Measurements from ENCODE around the gene RPAP3.

The RPAP3 gene

GRCh38 chr12:47732504-47732903 is 26.7 kb upstream of the RPAP3 start:
- Histone ChIP-seq H3K9me3 (ENCODE audit: control insufficient read depth, low read length) (no peaks in the 10 kb centered on the region), H3K4me3 (ENCODE audit: extremely low read depth, insufficient read depth, low read length, poor library complexity, severe bottlenecking) (no peak overlapping the region), H3K4me1 (ENCODE audit: control insufficient read depth, insufficient read depth, low read length, poor library complexity, severe bottlenecking) (peaks cover 12% of the 10 kb centered on the region), H3K27ac (ENCODE audit: low read depth, low read length, severe bottlenecking) (no peak overlapping the region), H3K36me3 (ENCODE audit: control insufficient read depth, insufficient read depth, low read length) (no peaks in the 10 kb centered on the region)
- WGBS, 2 experiments (ENCODE audit: insufficient coverage in 2 of 2), result 79% methylated on average over 2 of the region's 2 CpGs; no CpG with 5 or more reads in 1 of the 2 experiments

- Histone ChIP-seq H3K4me1 (ENCODE audit: control insufficient read depth, insufficient read depth, low read length, poor library complexity, severe bottlenecking) (peaks cover 12% of the 10 kb centered on the region), H3K36me3 (ENCODE audit: control insufficient read depth, insufficient read depth, low read length) (no peaks in the 10 kb centered on the region), H3K27ac (ENCODE audit: low read depth, low read length, severe bottlenecking) (no peak overlapping the region), H3K4me3 (ENCODE audit: extremely low read depth, insufficient read depth, low read length, poor library complexity, severe bottlenecking) (no peak overlapping the region), H3K9me3 (ENCODE audit: control insufficient read depth, low read length) (no peaks in the 10 kb centered on the region)
- WGBS, 2 experiments (ENCODE audit: insufficient coverage in 2 of 2), result 93 to 94% methylated on average over 3 to 5 of the region's 5 CpGs
Observed at GRCh38 chr12:47731723-47732122, 25.9 kb upstream of the RPAP3 start.

- Histone ChIP-seq H3K4me1 (ENCODE audit: control insufficient read depth, insufficient read depth, low read length, poor library complexity, severe bottlenecking) (peaks cover 13% of the 10 kb centered on the region), H3K4me3 (ENCODE audit: extremely low read depth, insufficient read depth, low read length, poor library complexity, severe bottlenecking) (no peak overlapping the region), H3K27ac (ENCODE audit: low read depth, low read length, severe bottlenecking) (no peak overlapping the region), H3K9me3 (ENCODE audit: control insufficient read depth, low read length) (no peaks in the 10 kb centered on the region), H3K36me3 (ENCODE audit: control insufficient read depth, insufficient read depth, low read length) (no peaks in the 10 kb centered on the region)
- WGBS, 2 experiments (ENCODE audit: insufficient coverage in 2 of 2), result 96 to 97% methylated on average over 7 of the region's 8 CpGs
Observed at GRCh38 chr12:47730341-47730744, 24.5 kb upstream of the RPAP3 start.

GRCh38 chr12:47729233-47729632 is 23.4 kb upstream of the RPAP3 start:
- Histone ChIP-seq H3K4me3 (ENCODE audit: extremely low read depth, insufficient read depth, low read length, poor library complexity, severe bottlenecking) (no peak overlapping the region), H3K4me1 (ENCODE audit: control insufficient read depth, insufficient read depth, low read length, poor library complexity, severe bottlenecking) (peaks cover 6% of the 10 kb centered on the region), H3K36me3 (ENCODE audit: control insufficient read depth, insufficient read depth, low read length) (no peaks in the 10 kb centered on the region), H3K9me3 (ENCODE audit: control insufficient read depth, low read length) (no peaks in the 10 kb centered on the region), H3K27ac (ENCODE audit: low read depth, low read length, severe bottlenecking) (no peak overlapping the region)
- WGBS, 2 experiments (ENCODE audit: insufficient coverage in 2 of 2), result 89% methylated on average over 2 of the region's 3 CpGs; no CpG with 5 or more reads in 1 of the 2 experiments

DNA sequence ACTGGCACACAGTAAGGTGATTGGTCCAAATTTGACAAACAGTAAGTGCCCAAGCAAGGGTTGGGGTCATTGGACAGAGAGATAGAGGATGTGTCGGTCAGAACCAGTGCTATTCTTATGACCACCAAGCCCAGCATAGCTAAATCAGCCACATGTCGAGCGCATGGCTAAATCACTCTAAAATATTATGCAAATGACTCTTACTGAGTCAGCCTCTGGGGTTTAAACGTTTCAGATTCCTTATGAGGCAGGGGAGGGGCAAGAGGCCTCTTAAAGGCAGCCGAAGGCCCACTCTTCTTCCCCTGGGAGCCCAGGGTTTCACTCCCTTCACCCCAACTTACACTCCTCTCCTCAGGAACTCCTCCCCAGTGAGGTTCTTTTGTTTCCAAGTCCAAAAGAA is 20.1 kb upstream of the RPAP3 start:
- no peaks in the 10 kb centered on the region for H3K9me3 ChIP-seq (ENCODE audit: control insufficient read depth, low read length)
- 71 to 83% methylated on average over 1 to 3 of the region's 5 CpGs for WGBS, 2 experiments (ENCODE audit: insufficient coverage in 2 of 2)
- no peak overlapping the region for H3K27ac ChIP-seq (ENCODE audit: low read depth, low read length, severe bottlenecking)
- peaks cover 6% of the 10 kb centered on the region for H3K4me1 ChIP-seq (ENCODE audit: control insufficient read depth, insufficient read depth, low read length, poor library complexity, severe bottlenecking)
- no peaks in the 10 kb centered on the region for H3K36me3 ChIP-seq (ENCODE audit: control insufficient read depth, insufficient read depth, low read length)
- no peak overlapping the region for H3K4me3 ChIP-seq (ENCODE audit: extremely low read depth, insufficient read depth, low read length, poor library complexity, severe bottlenecking)

DNA sequence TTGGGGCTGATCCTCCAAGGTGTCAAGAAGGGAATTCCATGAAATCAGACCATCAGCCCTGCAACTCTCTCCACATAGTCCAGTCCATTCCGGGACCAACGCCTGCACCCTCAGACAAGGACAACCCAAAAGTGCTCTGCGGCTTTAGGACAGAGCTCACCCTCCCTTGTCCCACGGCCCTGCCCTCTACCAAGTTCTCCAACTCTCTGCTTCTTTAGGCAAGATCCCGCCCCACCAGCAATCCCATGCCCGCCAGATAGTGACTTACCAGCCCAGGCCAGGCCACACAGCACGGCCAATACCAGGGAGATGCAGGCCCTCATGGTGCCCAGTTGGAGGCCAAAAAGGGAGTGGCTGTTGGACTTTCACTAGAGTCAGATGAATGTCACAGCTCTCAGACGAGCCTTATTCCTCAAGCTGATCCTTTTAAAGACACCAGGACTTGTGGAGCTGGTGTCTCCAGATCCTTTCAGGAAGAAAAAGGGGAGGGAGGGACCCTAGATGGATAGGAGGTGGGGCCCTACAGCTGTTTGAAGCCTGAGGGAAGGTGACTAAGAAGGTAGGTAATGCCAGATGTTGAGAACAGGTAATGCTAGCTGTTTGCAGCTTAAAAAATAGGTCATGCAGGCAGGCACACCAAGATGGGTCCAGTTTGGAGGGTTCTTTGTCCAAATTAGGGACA is 19.4 kb upstream of the RPAP3 start, which contains the start of gene ENDOU:
Gene ENDOU (minus strand): TSS at position 400 of the 682 bp plus-strand sequence. CDS start 77 bp downstream, at position 323.
- WGBS, 2 experiments (ENCODE audit: insufficient coverage in 2 of 2), result 87 to 92% methylated on average over 6 of the region's 8 CpGs
- Histone ChIP-seq H3K4me3 (ENCODE audit: extremely low read depth, insufficient read depth, low read length, poor library complexity, severe bottlenecking) (no peak within 1 kb of the TSS), H3K9me3 (ENCODE audit: control insufficient read depth, low read length) (no peaks in the 10 kb centered on the region), H3K4me1 (ENCODE audit: control insufficient read depth, insufficient read depth, low read length, poor library complexity, severe bottlenecking) (peaks cover 6% of the 10 kb centered on the region), H3K27ac (ENCODE audit: low read depth, low read length, severe bottlenecking) (no peak within 1 kb of the TSS), H3K36me3 (ENCODE audit: control insufficient read depth, insufficient read depth, low read length) (no peaks in the 10 kb centered on the region)

DNA sequence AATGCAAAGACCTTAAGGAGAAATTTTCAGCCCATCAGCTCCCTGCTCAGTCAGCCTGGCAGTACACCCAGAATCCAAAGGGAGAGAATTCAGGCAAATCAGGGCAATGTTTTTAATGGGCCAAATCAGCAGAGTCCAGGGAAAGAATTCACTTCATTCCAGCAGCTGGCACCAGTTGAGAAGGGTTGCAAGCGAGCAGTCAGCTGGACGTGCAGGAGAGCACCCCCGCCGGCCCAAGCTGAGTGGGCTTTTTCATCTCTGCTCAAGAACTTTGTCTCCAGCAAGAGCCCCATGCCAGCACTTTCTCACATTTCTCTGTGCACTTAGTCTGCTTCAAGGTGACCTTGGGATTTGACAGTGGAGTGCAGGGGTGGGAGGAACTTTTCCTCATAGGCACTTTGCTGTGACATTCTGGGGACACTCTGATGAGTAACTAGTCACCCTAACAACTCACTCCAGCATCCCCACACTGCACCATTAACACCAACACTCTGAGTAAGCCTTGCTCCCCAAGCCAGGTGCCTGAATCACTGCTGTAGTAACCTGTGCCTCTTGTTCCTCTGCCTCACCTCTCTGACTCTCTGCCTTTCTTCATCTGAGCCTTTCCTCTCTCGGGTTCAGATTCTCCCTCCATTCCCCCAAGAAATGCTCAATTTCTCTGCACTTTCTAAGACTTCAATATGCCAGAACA is 17.3 kb upstream of the RPAP3 start:
- no peak overlapping the region for H3K4me3 ChIP-seq (ENCODE audit: extremely low read depth, insufficient read depth, low read length, poor library complexity, severe bottlenecking)
- WGBS, 2 experiments (ENCODE audit: insufficient coverage in 2 of 2), result 73 to 87% methylated on average over 4 to 5 of the region's 5 CpGs
- H3K4me1 ChIP-seq (ENCODE audit: control insufficient read depth, insufficient read depth, low read length, poor library complexity, severe bottlenecking), result peaks cover 6% of the 10 kb centered on the region
- H3K9me3 ChIP-seq (ENCODE audit: control insufficient read depth, low read length), result no peaks in the 10 kb centered on the region
- no peak overlapping the region for H3K27ac ChIP-seq (ENCODE audit: low read depth, low read length, severe bottlenecking)
- no peaks in the 10 kb centered on the region for H3K36me3 ChIP-seq (ENCODE audit: control insufficient read depth, insufficient read depth, low read length)

- no peak overlapping the region for H3K4me3 ChIP-seq (ENCODE audit: extremely low read depth, insufficient read depth, low read length, poor library complexity, severe bottlenecking)
- WGBS, 2 experiments (ENCODE audit: insufficient coverage in 2 of 2), result 81 to 87% methylated on average over 5 to 6 of the region's 7 CpGs
Observed at GRCh38 chr12:47722136-47722834, 16.5 kb upstream of the RPAP3 start.

DNA sequence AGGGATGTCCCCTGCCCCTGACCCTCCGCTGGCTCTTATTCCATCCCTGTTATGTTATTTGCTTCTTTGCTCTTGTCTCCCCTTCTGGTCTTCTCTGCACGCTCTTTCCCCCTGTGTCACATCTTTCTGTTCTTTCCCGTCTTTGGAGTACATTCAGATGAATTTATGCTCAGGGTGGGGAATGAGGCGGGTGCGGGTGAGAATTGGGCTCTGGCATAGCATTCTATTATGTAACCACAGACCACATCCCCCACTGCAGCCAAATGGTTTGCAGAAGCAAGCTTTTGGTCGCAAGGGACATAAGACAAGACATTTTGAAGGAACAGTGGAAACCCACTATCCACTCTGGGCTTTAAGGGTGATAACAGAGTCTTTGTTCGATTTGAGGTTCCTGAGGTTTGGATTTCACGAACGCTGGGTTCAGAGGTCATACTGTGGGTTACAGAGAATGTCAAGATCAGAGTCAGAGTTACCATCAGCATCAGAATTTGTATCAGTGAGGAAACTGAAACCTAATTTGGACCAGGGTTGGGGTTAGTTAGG is 15.7 kb upstream of the RPAP3 start:
- H3K36me3 ChIP-seq (ENCODE audit: control insufficient read depth, insufficient read depth, low read length), result no peaks in the 10 kb centered on the region
- H3K4me3 ChIP-seq (ENCODE audit: extremely low read depth, insufficient read depth, low read length, poor library complexity, severe bottlenecking), result no peak overlapping the region
- H3K9me3 ChIP-seq (ENCODE audit: control insufficient read depth, low read length), result no peaks in the 10 kb centered on the region
- peaks cover 11% of the 10 kb centered on the region for H3K4me1 ChIP-seq (ENCODE audit: control insufficient read depth, insufficient read depth, low read length, poor library complexity, severe bottlenecking)
- WGBS, 2 experiments (ENCODE audit: insufficient coverage in 2 of 2), result 93 to 98% methylated on average over 4 to 6 of the region's 9 CpGs
- H3K27ac ChIP-seq (ENCODE audit: low read depth, low read length, severe bottlenecking), result no peak overlapping the region

More at GRCh38 chr12:47722136-47722834, 16.5 kb upstream of the RPAP3 start:
- Histone ChIP-seq H3K4me1 (ENCODE audit: control insufficient read depth, insufficient read depth, low read length, poor library complexity, severe bottlenecking) (peaks cover 11% of the 10 kb centered on the region), H3K9me3 (ENCODE audit: control insufficient read depth, low read length) (no peaks in the 10 kb centered on the region), H3K27ac (ENCODE audit: low read depth, low read length, severe bottlenecking) (no peak overlapping the region), H3K36me3 (ENCODE audit: control insufficient read depth, insufficient read depth, low read length) (no peaks in the 10 kb centered on the region)

DNA sequence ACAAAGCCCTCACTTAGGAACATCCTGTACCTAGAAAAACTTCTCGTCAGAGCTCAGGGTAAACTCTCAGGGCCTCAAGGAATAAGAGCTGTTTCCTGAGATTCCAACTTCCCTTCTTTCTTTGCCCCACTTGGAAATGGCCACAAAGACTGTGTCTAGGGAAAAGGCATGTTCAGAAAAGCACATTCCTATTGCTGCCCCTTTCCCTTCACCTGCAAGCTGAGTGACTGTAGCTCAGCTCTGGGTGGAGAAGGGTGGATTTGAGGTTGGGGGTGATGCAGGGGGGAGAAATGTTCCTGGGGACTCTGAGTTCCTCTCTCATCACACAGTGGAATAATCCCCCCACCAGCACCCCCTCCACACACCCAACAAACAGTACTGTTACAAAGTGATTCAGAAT is 12.7 kb upstream of the RPAP3 start:
- no peaks in the 10 kb centered on the region for H3K36me3 ChIP-seq (ENCODE audit: control insufficient read depth, insufficient read depth, low read length)
- WGBS, 2 experiments (ENCODE audit: insufficient coverage in 2 of 2), result 100% methylated on average over 1 of the region's 1 CpG
- H3K4me3 ChIP-seq (ENCODE audit: extremely low read depth, insufficient read depth, low read length, poor library complexity, severe bottlenecking), result no peak overlapping the region
- H3K9me3 ChIP-seq (ENCODE audit: control insufficient read depth, low read length), result no peaks in the 10 kb centered on the region
- no peak overlapping the region for H3K27ac ChIP-seq (ENCODE audit: low read depth, low read length, severe bottlenecking)
- H3K4me1 ChIP-seq (ENCODE audit: control insufficient read depth, insufficient read depth, low read length, poor library complexity, severe bottlenecking), result peaks cover 9% of the 10 kb centered on the region

Measured in mesodermal cell (in vitro differentiated cells).